Body of pancreas (tissue), 4 donors: ENCODE measurements around the gene MLXIPL.

Experiments
- POLR2A ChIP-seq, 3 donors: fragments of 450-650 bp; IDR thresholded peaks; one replicate each; pipeline ENCODE4 v1.6.1; 2016; ENCODE audit warnings: antibody characterized with exemption in 3 of 3, mild to moderate bottlenecking in 2 of 3
- TF ChIP-seq, protein P1 (sequence below), 7 experiments: fragments of 450-650 bp in 4 of 7; fragments of 200-600 bp in 3 of 7; sonication (generic) in 3 of 7; IDR thresholded peaks; one replicate each; pipeline ENCODE4 v1.5.1; 2016 to 2019; ENCODE audit warnings: antibody characterized with exemption in 7 of 7

DNA sequence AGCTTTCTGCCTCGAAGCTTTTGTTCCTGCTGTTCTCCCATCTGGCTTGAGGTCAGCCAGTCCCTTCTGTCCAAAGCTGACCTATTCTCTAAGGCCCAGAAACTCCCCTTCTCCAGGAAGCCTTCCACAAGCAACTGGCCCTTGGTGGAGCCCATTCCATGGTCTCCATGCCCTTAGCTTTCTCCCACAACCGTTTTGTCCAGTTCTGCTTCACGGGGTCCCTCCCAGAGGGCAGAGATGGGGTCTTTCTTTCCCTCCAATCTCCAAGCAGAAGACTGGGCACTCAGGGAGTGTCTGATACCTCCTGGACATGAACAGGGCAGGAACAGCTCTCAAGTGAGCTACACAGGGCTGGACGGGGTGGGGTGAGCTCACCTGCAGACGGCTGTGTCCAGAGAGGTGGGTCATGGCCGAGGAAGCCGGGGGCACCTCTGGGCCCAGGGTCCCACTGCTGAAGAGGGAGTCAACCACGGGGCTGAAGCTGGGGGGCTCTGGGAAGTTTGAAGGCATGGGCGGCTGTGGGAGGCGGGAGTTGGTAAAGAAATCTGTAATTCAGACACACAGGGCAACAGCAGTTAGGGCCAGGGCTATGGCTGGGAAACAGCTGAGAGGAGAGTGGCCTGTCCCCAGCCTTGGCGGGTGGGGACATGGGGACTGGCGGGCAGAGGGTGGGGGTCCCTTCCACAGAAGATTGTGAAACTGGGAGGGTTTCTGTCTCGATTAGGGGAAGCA, 25.0 kb downstream of the MLXIPL start:
- TF ChIP-seq, protein P1, sequence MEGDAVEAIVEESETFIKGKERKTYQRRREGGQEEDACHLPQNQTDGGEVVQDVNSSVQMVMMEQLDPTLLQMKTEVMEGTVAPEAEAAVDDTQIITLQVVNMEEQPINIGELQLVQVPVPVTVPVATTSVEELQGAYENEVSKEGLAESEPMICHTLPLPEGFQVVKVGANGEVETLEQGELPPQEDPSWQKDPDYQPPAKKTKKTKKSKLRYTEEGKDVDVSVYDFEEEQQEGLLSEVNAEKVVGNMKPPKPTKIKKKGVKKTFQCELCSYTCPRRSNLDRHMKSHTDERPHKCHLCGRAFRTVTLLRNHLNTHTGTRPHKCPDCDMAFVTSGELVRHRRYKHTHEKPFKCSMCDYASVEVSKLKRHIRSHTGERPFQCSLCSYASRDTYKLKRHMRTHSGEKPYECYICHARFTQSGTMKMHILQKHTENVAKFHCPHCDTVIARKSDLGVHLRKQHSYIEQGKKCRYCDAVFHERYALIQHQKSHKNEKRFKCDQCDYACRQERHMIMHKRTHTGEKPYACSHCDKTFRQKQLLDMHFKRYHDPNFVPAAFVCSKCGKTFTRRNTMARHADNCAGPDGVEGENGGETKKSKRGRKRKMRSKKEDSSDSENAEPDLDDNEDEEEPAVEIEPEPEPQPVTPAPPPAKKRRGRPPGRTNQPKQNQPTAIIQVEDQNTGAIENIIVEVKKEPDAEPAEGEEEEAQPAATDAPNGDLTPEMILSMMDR (IDR thresholded peaks at IDR 0.05), result no peak
- TF ChIP-seq POLR2A (IDR thresholded peaks at IDR 0.05), result no peak
